CD4-positive, alpha-beta T cell (primary cell): ENCODE results near the gene SERPINE3. TPM values are rescaled to one million over a fixed set of nuclear protein-coding genes. Genes with fewer than 3 reads are reported as not detected.

Source experiments
- ATAC-seq: fragments of 200-7000 bp; cut with Tn5 transposase; one replicate; pipeline ENCODE4 v1.10.0; 2022; ENCODE audit warnings: mild to moderate bottlenecking; ENCODE audit not compliant: poor library complexity
- CTCF ChIA-PET: fragments of 350-600 bp; sonication (Branson Sonifier 250); formaldehyde crosslinking; loops from one replicate; lab custom pipeline; 2021; ENCODE audit warnings: antibody characterized with exemption, inconsistent platforms; lab: Charles Lee
- POLR2A ChIA-PET: fragments of 350-600 bp; sonication (Branson Sonifier 250); formaldehyde crosslinking; loops from one replicate; lab custom pipeline; 2021; ENCODE audit warnings: antibody characterized with exemption, inconsistent platforms; lab: Charles Lee
- DNase-seq, 14 experiments: peaks; one replicate each; pipeline ENCODE4 v3.0.0-alpha.2; 2013 to 2020; ENCODE audit warnings: mixed read lengths in 2 of 14
- H3K27ac ChIP-seq, 2 donors: one replicate each; pipeline versions ENCODE4 v1.5.1 to v1.7.0; 2013; ENCODE audit warnings: low read length in 2 of 2, low read depth in 1 of 2, mild to moderate bottlenecking in 1 of 2
- H3K27me3 ChIP-seq, 2 experiments: 1 replicate in 1 of 2; 2 replicates in 1 of 2; pipeline versions ENCODE4 v1.6.1 to v1.7.0; 2013; ENCODE audit warnings: low read length in 2 of 2, control low read depth in 1 of 2, mild to moderate bottlenecking in 1 of 2, moderate library complexity in 1 of 2; ENCODE audit not compliant: insufficient read depth in 2 of 2, control insufficient read depth in 1 of 2
- H3K36me3 ChIP-seq: one replicate; pipeline ENCODE4 v1.6.1; 2013; ENCODE audit warnings: low read length, control low read depth; ENCODE audit not compliant: insufficient read depth
- H3K4me1 ChIP-seq: one replicate; pipeline ENCODE4 v1.6.1; 2013; ENCODE audit warnings: low read length, control low read depth; ENCODE audit not compliant: insufficient read depth
- H3K4me3 ChIP-seq: one replicate; pipeline ENCODE4 v1.5.1; 2013; ENCODE audit warnings: mild to moderate bottlenecking, low read length, moderate library complexity
- H3K9me3 ChIP-seq, 2 experiments: 1 replicate in 1 of 2; 2 replicates in 1 of 2; pipeline versions ENCODE4 v1.6.1 to v1.7.0; 2013; ENCODE audit warnings: low read length in 2 of 2, mild to moderate bottlenecking in 2 of 2, control low read depth in 1 of 2, moderate library complexity in 1 of 2; ENCODE audit not compliant: control insufficient read depth in 1 of 2, insufficient read depth in 1 of 2
- H3K27ac Mint-ChIP-seq: one replicate; pipeline ENCODE4 v1.8.0; 2020; ENCODE audit warnings: mixed read lengths
- H3K27me3 Mint-ChIP-seq: one replicate; pipeline ENCODE4 v1.8.0; 2021; ENCODE audit warnings: mixed read lengths
- H3K36me3 Mint-ChIP-seq: one replicate; pipeline ENCODE4 v1.8.0; 2021; ENCODE audit warnings: low read depth, mixed read lengths
- H3K4me1 Mint-ChIP-seq: one replicate; pipeline ENCODE4 v1.8.0; 2021; ENCODE audit warnings: low read depth, mixed read lengths
- H3K4me3 Mint-ChIP-seq: one replicate; pipeline ENCODE4 v1.8.0; 2020; ENCODE audit warnings: mild to moderate bottlenecking, mixed read lengths
- H3K9me3 Mint-ChIP-seq: one replicate; pipeline ENCODE4 v1.8.0; 2020; ENCODE audit warnings: mixed read lengths
- CTCF ChIP-seq: fragments of 200-600 bp; IDR thresholded peaks from one replicate; pipeline ENCODE4 v1.8.0; 2022; ENCODE audit warnings: antibody characterized with exemption, mild to moderate bottlenecking
- intact Hi-C, 2 experiments: fragments of 100-400 bp; cut with DNase I in 1 of 2; cut with micrococcal nuclease in 1 of 2; formaldehyde crosslinking; loops; one replicate each; pipeline versions ENCODE4 v1.15.1 to v1.9.0; 2023 to 2025; cut with DNase I, micrococcal nuclease
- total RNA-seq, 174 experiments: library from RNA in 2 of 174; stranded (reverse) in 2 of 174; gene quantifications; one replicate each; pipeline ENCODE4 v1.2.3 and lab custom pipeline; 2021 to 2026

Gene SERPINE3
- total RNA-seq, 2 experiments from 2014 or later, result not detected

GRCh38 chr13:51327961-51328360, 11.5 kb upstream of the SERPINE3 start:
- Histone ChIP-seq H3K36me3 (no peaks in the 10 kb centered on the region), H3K4me3 (no peak overlapping the region), H3K9me3 (no peaks in the 10 kb centered on the region), H3K27me3 (no peaks in the 10 kb centered on the region), H3K27ac (no peak overlapping the region), H3K4me1 (peaks cover 6% of the 10 kb centered on the region)
- Mint-ChIP-seq H3K27me3 (no peaks in the 10 kb centered on the region), H3K9me3 (no peaks in the 10 kb centered on the region), H3K36me3 (no peaks in the 10 kb centered on the region), H3K27ac (no peak overlapping the region), H3K4me3 (no peak overlapping the region), H3K4me1 (peaks cover 16% of the 10 kb centered on the region)
- DNase-seq (no peak), ATAC-seq (no peak)
- intact Hi-C loops, result no loop called here
- ChIA-PET CTCF (no interaction called here), POLR2A (no interaction called here)
- no peak for TF ChIP-seq CTCF

DNA sequence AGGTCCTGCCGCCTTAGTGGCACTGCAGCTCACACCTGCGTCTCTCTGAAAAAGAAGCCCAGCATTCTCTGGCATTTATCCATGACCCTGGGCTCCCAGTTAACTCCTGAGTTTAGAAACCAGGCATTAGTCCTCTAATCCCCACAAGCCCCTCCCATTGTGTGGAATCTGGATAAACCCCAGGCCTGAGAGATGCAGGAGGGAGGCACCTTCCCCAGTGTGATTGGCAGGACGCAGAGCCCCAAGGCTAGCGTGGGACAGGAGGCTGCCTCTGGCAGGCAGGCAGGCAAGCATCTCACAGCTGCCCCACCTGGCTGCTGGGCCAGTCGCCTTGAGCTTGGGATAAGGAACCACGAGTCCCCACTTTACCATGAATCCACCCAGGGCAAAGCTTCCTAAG, 11.0 kb upstream of the SERPINE3 start:
- POLR2A ChIA-PET, result no interaction called here
- H3K4me1 Mint-ChIP-seq, result peaks cover 20% of the 10 kb centered on the region

GRCh38 chr13:51329606-51330005, 9.9 kb upstream of the SERPINE3 start:
- Mint-ChIP-seq H3K9me3 (no peaks in the 10 kb centered on the region), H3K4me3 (no peak overlapping the region), H3K27me3 (no peaks in the 10 kb centered on the region), H3K4me1 (peaks cover 20% of the 10 kb centered on the region), H3K36me3 (no peaks in the 10 kb centered on the region), H3K27ac (no peak overlapping the region)
- H3K36me3 ChIP-seq, result no peaks in the 10 kb centered on the region
- no peak for TF ChIP-seq CTCF
- ATAC-seq (no peak), DNase-seq (no peak)
- H3K4me3 ChIP-seq, result no peak overlapping the region
- H3K4me1 ChIP-seq, result peaks cover 6% of the 10 kb centered on the region
- no peaks in the 10 kb centered on the region for H3K27me3 ChIP-seq
- CTCF ChIA-PET, result no interaction called here
- H3K27ac ChIP-seq, result no peak overlapping the region
- H3K9me3 ChIP-seq, result no peaks in the 10 kb centered on the region
- POLR2A ChIA-PET, result no interaction called here
- intact Hi-C loops, result no loop called here

More for the DNA sequence above, 11.0 kb upstream of the SERPINE3 start:
- Histone ChIP-seq H3K36me3 (no peaks in the 10 kb centered on the region), H3K4me1 (peaks cover 6% of the 10 kb centered on the region), H3K9me3 (no peaks in the 10 kb centered on the region), H3K27ac (no peak overlapping the region), H3K27me3 (no peaks in the 10 kb centered on the region), H3K4me3 (no peak overlapping the region)
- Mint-ChIP-seq H3K27ac (no peak overlapping the region), H3K4me3 (no peak overlapping the region), H3K27me3 (no peaks in the 10 kb centered on the region), H3K9me3 (no peaks in the 10 kb centered on the region), H3K36me3 (no peaks in the 10 kb centered on the region)
- intact Hi-C loops, result no loop called here
- no peak for TF ChIP-seq CTCF
- DNase-seq (no peak), ATAC-seq (no peak)
- CTCF ChIA-PET, result no interaction called here
